GM18520 (cell line): ENCODE results near the gene ALS2.
"Not testable (repeated sequence)": the region's sequence is repeated elsewhere in the genome, so short reads cannot be mapped to it uniquely, and the experiment has no call there.

ENCODE experiments used
- ATAC-seq: cut with Tn5 transposase; IDR thresholded peaks from one replicate; pipeline ENCODE4 v1.9.1; 2021; ENCODE audit not compliant: unreplicated experiment

The ALS2 gene

DNA sequence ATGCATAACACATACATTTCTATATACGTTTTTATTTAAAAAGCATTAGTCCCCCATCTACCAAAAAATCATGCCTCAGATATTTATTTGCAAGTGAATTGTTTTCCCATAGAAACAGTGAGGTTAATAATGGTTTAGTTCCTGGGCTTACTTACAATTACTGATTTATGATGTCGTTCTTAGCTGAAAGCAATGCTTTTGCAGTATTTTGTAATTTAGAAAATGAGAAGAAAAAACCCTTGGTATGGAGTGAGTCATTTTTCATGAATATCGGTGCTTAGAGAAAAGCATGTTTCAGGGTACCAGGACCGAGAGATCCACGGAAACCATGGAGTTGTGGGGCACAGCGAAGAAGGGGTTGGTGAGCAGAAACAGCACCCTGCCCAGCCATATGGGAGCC lies 13.6 kb upstream of the ALS2 start:
- no peak for ATAC-seq

- ATAC-seq = no peak
These were observed 12.9 kb upstream of the ALS2 start for GRCh38 chr2:201793631-201794030.

DNA sequence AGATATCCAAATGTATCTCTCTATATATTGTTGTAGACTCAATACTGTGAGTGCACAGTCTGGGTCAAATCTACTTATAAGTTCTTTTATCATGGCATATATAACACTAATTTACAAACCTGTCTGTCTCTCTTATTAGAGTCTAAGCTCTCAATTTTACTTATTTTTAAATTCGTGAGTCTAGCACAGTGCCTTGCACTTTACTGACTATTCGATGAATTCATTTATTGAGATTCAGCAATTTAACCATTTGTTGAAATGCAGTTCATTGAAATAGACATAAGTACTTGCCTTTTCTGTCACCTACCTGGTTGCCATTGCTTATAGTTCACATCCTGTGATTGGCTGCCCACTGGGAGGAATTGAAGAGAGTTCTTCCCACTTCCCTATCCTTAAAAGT lies 10.3 kb upstream of the ALS2 start:
- no peak for ATAC-seq

DNA sequence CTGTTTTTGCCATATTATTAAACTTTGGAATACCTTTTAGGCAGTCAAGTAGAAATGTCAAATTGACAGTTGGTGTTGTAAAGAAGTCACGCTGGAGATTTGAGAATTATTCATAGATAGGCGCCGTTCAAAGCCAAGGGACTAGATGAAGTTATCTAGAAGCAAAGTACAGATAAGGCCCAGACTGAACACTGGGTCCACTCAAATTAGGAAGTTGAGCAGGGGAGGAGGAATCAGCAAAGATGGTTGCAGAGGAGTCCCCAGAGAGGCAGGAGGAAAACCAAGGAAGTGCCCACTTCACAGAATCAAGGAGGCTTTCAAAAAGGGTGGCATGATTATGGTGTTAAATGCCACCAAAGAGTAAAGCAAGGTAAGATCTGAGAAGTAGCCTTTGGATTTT lies 9.6 kb upstream of the ALS2 start:
- ATAC-seq = no peak

- ATAC-seq = no peak
These were observed 8.7 kb upstream of the ALS2 start for GRCh38 chr2:201789395-201789794.

DNA sequence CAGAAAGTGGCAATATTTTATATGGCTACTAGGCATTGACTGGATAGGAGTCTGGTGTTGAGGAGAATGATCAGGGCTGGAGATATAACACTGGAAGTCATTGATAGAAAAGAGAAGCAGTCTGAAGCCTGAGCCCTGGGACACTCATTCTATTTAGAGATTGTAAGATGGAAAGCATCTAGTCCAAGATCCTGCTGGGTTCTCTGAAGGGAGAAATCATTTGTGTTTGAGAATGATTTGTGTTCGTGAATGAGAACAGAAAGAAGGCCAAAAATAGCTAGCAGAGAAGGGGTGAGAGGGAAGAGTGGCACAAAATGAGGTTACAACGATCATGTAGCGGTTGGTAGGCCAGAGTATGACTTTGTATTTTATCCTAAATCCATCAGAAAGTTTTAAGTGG lies 7.6 kb upstream of the ALS2 start:
- no peak for ATAC-seq

- ATAC-seq = no peak
These were observed 5.7 kb upstream of the ALS2 start for GRCh38 chr2:201786471-201786870.

- no peak for ATAC-seq
These were observed 4.4 kb upstream of the ALS2 start for GRCh38 chr2:201785135-201785534.

DNA sequence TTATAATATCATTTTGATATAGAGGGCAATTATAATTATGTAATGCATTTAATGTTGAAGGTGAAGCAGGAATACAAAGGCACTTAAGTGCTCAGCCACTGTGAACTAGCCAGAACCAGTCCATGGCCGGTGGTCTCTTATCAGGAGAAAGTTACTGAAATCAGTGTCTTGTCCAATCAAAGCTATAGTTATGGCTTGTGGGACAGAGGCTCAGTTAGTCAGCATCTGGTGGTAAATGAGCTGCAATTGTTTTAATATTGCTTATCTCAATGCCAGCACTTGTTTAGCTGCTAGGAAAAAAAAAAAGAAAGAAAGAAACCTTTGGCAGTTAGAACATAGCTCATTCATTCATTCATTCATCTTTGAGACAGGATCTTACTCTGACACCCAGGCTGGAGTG lies 3.8 kb upstream of the ALS2 start:
- no peak for ATAC-seq

- ATAC-seq = no peak
These were observed 871 bp upstream of the ALS2 start for GRCh38 chr2:201781557-201782051.

- ATAC-seq = no peak
These were observed 646 bp downstream of the ALS2 start for GRCh38 chr2:201779901-201780673.

- no peak for ATAC-seq
These were observed 2.9 kb downstream of the ALS2 start for GRCh38 chr2:201777869-201778268.

GRCh38 chr2:201777043-201777442 lies 3.7 kb downstream of the ALS2 start:
- ATAC-seq = no peak

GRCh38 chr2:201775326-201775725 lies 5.4 kb downstream of the ALS2 start:
- ATAC-seq = no peak

GRCh38 chr2:201774546-201774945 lies 6.2 kb downstream of the ALS2 start:
- ATAC-seq = no peak

DNA sequence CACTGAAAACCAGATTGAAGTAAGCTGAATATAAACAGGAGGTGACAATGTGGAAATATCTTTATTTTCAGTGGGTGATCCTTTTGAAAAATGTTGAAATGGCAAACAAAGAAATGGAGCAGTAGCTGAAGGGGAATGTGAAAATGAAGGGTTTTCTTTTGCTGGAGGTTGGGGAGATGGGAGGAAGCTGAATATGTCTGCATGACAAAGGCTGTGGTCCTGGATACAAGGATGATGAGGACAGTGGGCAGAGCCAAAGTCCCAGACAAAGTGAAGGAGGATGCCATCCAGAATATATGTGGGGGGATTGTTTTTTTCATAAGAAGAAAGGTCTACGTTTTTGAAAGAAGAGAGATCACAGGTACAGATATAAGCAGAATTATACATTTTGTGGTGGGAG lies 6.7 kb downstream of the ALS2 start:
- ATAC-seq = no peak

- no peak for ATAC-seq
These were observed 10.9 kb downstream of the ALS2 start for GRCh38 chr2:201769666-201770373.

DNA sequence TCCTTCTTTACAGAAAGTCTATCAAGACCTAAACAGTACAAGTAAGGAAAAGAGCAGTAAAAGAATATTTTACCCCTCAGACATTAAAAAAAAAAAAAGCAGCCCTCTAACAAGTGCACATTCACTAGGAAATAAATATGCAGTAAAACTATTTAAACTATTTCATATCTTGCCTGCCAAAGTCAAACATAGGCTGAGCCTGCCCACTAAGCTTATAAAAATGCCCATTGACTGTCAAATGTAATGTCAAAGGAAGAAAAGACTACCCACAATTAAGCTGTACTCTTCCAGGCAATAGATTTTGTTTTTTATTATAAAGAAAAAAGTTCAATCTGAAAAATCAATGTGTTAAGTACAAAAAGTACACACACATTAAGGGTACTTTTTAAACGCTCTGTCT lies 11.8 kb downstream of the ALS2 start:
- ATAC-seq = no peak

DNA sequence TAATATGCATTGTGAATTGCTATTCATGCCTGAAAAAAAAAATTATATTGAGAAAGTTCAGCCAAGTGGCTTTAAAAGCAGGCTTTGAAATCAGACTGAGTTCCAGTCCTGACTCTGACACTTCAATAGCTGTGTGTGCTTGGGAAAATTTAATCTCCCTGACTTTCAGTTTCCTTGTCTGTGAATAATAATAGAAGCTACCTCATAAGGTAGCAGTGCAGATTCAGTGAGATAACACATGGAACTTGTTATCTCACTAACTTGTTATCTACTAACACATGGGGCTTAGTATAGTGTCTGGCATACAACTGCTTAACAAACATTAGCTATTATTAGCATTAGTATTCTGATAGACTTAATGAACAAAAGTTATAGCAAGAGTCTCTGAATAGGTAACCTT lies 14.9 kb downstream of the ALS2 start:
- no peak for ATAC-seq

DNA sequence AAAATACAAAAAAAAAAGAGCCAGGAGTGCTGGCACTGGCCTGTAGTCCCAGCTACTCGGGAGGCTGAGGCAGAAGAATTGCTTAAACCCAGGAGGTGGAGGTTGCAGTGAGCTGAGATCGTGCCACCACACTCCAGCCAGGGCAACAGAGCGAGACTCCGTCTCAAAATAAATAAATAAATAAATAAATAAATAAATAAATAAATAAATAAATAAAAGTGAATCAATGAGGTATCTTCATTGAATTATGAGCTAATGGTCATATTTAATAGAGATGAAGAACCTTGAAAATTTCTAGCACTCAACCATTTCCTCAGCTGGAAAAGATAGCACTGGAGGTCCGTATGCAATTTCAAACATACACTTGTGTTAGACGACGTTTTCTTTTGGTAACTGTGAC lies 16.3 kb downstream of the ALS2 start:
- ATAC-seq = not testable (repeated sequence)

DNA sequence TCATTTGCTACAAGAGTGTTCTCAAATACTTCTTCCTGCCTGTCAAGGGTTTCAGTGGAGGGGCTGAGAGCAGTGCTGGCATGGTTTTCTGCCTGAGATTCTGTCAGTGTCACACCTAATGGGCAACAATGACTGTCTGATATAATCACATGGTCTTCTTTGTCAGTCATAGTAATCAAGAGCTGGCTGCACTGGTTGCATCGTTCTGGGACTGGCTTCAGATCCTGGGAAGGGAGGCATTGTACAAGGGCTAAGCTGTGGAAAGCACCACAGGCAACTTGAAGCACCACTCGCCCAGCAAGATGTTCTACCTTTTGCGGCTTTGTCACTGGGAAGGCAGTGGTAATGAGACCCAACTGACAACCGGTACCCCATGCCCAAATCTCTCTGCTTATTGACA lies 19.6 kb downstream of the ALS2 start:
- no peak for ATAC-seq

- ATAC-seq = no peak
These were observed 21.2 kb downstream of the ALS2 start for GRCh38 chr2:201759567-201759966.

- no peak for ATAC-seq
These were observed 21.9 kb downstream of the ALS2 start for GRCh38 chr2:201758873-201759272.
